ENCODE measurements around the gene CHIT1.

The CHIT1 gene

GRCh38 chr1:203200916-203201315 lies 28.6 kb downstream of the CHIT1 start:
- TF ChIP-seq CTCF (IDR thresholded peaks at IDR 0.05), result no peak

- no peak for TF ChIP-seq CTCF (IDR thresholded peaks at IDR 0.05)
These were observed 29.5 kb downstream of the CHIT1 start for GRCh38 chr1:203199816-203200571.

- TF ChIP-seq CTCF (IDR thresholded peaks at IDR 0.05), result no peak
These were observed 30.0 kb downstream of the CHIT1 start for GRCh38 chr1:203199481-203199815.

GRCh38 chr1:203199002-203199401 lies 30.5 kb downstream of the CHIT1 start:
- TF ChIP-seq CTCF (IDR thresholded peaks at IDR 0.05), result no peak

DNA sequence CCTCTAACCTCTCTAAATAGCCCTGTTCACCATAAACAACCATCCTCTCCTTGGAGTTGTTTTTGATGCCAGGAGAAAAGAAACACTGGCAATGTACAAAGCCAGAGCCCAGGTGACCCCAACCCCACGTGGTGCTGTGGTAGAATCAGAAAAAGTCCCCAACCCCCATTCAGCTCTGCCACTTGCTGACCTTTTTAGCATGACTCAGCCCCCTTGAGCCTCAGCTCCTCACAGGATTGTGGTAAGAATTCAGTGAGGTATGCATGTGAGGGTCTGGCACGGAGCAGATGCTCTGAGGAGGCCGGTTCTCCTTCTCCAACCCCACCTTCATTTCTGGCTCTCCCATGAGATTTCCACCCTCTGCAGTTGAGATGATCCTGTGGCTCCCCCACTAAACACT lies 31.8 kb downstream of the CHIT1 start:
- no peak for TF ChIP-seq CTCF (IDR thresholded peaks at IDR 0.05)

- no peak for TF ChIP-seq CTCF (IDR thresholded peaks at IDR 0.05)
These were observed 33.1 kb downstream of the CHIT1 start for GRCh38 chr1:203196371-203196770.

DNA sequence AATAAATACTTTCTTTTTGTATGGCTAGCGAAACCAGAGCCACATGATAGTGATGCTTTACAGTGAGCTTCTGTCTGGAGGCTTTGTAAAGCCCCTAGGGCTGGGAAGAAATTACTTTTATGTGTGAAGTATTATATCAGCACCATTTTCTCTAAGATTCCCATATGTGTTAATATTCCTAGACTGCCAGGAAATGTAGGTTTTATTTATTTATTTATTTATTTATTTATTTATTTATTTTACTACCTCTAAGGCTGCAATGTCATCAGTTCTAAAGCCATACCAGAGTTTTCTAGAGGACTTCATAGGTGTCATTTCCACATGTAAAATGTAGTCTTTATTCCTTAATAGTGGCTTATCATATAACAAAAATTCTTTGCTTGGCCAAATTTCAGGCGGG lies 38.5 kb downstream of the CHIT1 start:
- no peak for TF ChIP-seq CTCF (IDR thresholded peaks at IDR 0.05)

- no peak for TF ChIP-seq CTCF (IDR thresholded peaks at IDR 0.05)
These were observed 39.5 kb downstream of the CHIT1 start for GRCh38 chr1:203189951-203190352.

All from LNCAP (cell line).